K562 (cell line): Measurements from ENCODE around the gene DOK3. TPM values are rescaled to one million over a fixed set of nuclear protein-coding genes. Genes with fewer than 3 reads are reported as not detected.
A peak's percentile ranks its signal among the peaks of the same experiment; 100 is the strongest.

Source experiments
- ARID2 ChIP-seq: fragments of 450-650 bp; IDR thresholded peaks from 2 replicates; pipeline ENCODE4 v1.6.1; 2017; ENCODE audit warnings: antibody characterized with exemption, mild to moderate bottlenecking
- ARID3B ChIP-seq: fragments of 250-450 bp; sonication (Bioruptor Pico); IDR thresholded peaks from 2 replicates; pipeline ENCODE4 v1.4.0; 2020; ENCODE audit warnings: borderline replicate concordance
- CBX3 ChIP-seq, 2 experiments: IDR thresholded peaks; 1 replicate in 1 of 2; 2 replicates in 1 of 2; pipeline ENCODE4 v1.6.1; 2012; ENCODE audit warnings: inconsistent platforms in 2 of 2, low read length in 2 of 2, borderline replicate concordance in 1 of 2, control low read depth in 1 of 2
- CCNT2 ChIP-seq: IDR thresholded peaks from 2 replicates; pipeline ENCODE4 v1.6.1; 2011; ENCODE audit warnings: borderline replicate concordance, low read depth, mild to moderate bottlenecking, moderate library complexity, mixed read lengths, low read length; ENCODE audit not compliant: insufficient read length; ENCODE audit errors: extremely low read depth
- KDM4B ChIP-seq, 2 experiments: fragments of 450-650 bp in 1 of 2; sonication (generic) in 1 of 2; IDR thresholded peaks; 2 replicates each; pipeline ENCODE4 v1.6.1; 2016 to 2017; ENCODE audit warnings: borderline replicate concordance in 2 of 2, antibody characterized with exemption in 1 of 2, low read depth in 1 of 2, mild to moderate bottlenecking in 1 of 2
- MAFK ChIP-seq: IDR thresholded peaks from 2 replicates; pipeline ENCODE4 v1.6.1; 2011; ENCODE audit warnings: low read length, improper control_type of control experiment
- MCM3 ChIP-seq: fragments of 450-650 bp; IDR thresholded peaks from 2 replicates; pipeline ENCODE4 v1.6.1; 2016
- MXI1 ChIP-seq: IDR thresholded peaks from 2 replicates; pipeline ENCODE4 v1.6.1; 2011; ENCODE audit warnings: low read depth, mild to moderate bottlenecking, improper control_type of control experiment, low read length
- PCBP2 ChIP-seq: fragments of 200-400 bp; formaldehyde crosslinking; IDR thresholded peaks from 2 replicates; pipeline ENCODE4 v1.6.1; 2018; ENCODE audit warnings: low read length, low read depth, mild to moderate bottlenecking, moderate library complexity; ENCODE audit not compliant: poor library complexity, severe bottlenecking
- POLR2B ChIP-seq: fragments of 450-650 bp; IDR thresholded peaks from 2 replicates; pipeline ENCODE4 v1.6.1; 2018; ENCODE audit warnings: low read depth; ENCODE audit not compliant: partially characterized antibody
- SPI1 ChIP-seq: IDR thresholded peaks from 2 replicates; pipeline ENCODE4 v1.6.1; 2011; ENCODE audit warnings: low read depth, low read length, control low read depth, borderline replicate concordance
- ZBTB8A ChIP-seq: fragments of 450-650 bp; IDR thresholded peaks from 2 replicates; pipeline ENCODE4 v1.6.1; 2018; ENCODE audit warnings: mild to moderate bottlenecking, moderate library complexity; ENCODE audit not compliant: partially characterized antibody
- ZNF395 ChIP-seq: fragments of 200-800 bp; sonication (Bioruptor generic); IDR thresholded peaks from 2 replicates; pipeline ENCODE4 v1.6.1; 2017; ENCODE audit warnings: missing genetic modification characterization, missing compliant biosample characterization
- ZNF408 ChIP-seq: fragments of 250-450 bp; sonication (Bioruptor Pico); IDR thresholded peaks from 2 replicates; pipeline ENCODE4 v1.4.0; 2020; ENCODE audit warnings: low read depth, mild to moderate bottlenecking, moderate library complexity
- ZNF561 ChIP-seq: fragments of 450-650 bp; formaldehyde crosslinking; conservative IDR thresholded peaks from 2 replicates; pipeline ENCODE4 v1.4.0; 2020; ENCODE audit warnings: mild to moderate bottlenecking, moderate library complexity
- ZNF76 ChIP-seq: fragments of 250-450 bp; sonication (Bioruptor Pico); IDR thresholded peaks from 2 replicates; pipeline ENCODE4 v1.4.0; 2020; ENCODE audit warnings: mild to moderate bottlenecking, moderate library complexity, borderline replicate concordance
- polyA plus RNA-seq, 8 experiments: library from polyadenylated mRNA; depleted of rRNA in 4 of 8; stranded (reverse) in 5 of 8; unstranded in 3 of 8; fragments of >200 nt; fragmentation: Nextera tagmentation in 2 of 8; fragmentation: Illumina TruSeq in 1 of 8; extraction: Ambion mirVana in 2 of 8; extraction: Trizol in 1 of 8; gene quantifications; 2 replicates each; pipeline versions ENCODE4 v1.2.1 to v1.2.3, GENCODE V29; 2011 to 2014; ENCODE audit warnings: inconsistent platforms in 1 of 8, missing spikeins in 1 of 8
- total RNA-seq, 7 experiments: library from RNA; depleted of rRNA in 6 of 7; stranded (reverse); fragments of >200 nt in 6 of 7; fragmentation: Illumina TruSeq in 2 of 7; extraction: Trizol in 2 of 7; gene quantifications; 2 replicates each; pipeline versions ENCODE4 v1.2.1 to v1.2.3, GENCODE V29; 2011 to 2021; ENCODE audit warnings: low replicate concordance in 1 of 7
- TF ChIP-seq, protein P1 (sequence below): fragments of 450-650 bp; formaldehyde crosslinking; IDR thresholded peaks from 2 replicates; pipeline ENCODE4 v1.4.0; 2022; ENCODE audit warnings: missing genetic modification characterization
- TF ChIP-seq, protein P2 (sequence below): fragments of 250-450 bp; sonication (Bioruptor Pico); IDR thresholded peaks from 2 replicates; pipeline ENCODE4 v1.5.0; 2021
- TF ChIP-seq, protein P3 (sequence below): fragments of 450-650 bp; formaldehyde crosslinking; conservative IDR thresholded peaks from 2 replicates; pipeline ENCODE4 v1.4.0; 2022; ENCODE audit warnings: mild to moderate bottlenecking, missing genetic modification characterization

Gene DOK3
- total and polyA plus RNA-seq, 9 of the 15 experiments (the other 6 are each of a cell fraction or from before 2014, with no cell fraction given) = 1.3 to 23.0 (median 8.0) TPM

DNA sequence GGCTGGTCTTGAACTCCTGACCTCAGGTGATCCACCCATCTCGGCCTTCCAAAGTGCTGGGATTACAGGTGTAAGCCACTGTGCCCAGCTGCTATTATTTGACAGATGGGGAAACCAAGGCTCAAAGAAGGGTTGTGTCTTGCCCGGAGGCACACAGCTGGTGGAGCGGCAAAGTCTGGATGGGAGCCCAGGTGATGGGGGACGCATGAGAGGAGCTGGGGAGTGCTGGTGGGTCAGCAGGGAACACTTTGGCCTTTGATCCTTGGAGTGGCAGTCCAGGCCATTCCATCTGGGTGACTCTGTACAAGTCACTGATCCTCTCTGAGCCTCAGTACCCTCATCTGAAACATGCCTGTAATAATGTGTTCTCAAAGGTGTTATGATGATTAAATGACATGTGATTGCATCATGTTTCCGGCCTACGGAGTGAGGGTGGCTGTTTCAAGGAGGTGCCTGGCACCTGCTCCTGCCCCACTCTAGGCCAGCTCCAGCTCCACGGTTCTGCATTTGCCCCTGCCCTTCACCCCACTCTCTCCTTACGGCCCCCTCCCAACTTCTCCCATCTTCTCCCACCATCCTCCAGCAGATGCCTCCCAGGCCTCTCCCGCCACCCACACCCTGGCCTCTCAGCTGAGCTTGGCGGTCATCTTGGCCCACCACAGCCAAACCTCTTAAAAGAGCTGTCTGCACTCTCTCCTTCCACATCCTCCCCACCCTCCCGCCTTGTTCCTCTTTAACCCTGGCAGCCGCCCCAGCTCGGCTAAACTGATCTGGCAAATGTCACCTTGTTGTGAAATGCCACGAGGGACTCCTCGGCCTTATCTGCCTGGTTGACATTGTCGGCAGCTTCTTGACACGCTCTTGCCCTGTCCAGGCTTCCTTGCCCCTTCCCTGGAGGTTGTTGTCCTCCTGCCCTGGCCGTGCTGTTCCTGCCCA is 30.6 kb downstream of the DOK3 start (continued):
- TF ChIP-seq POLR2B (no peak), ARID2 (no peak), MCM3 (no peak), PCBP2 (no peak), ZNF76 (CRISPR knock-in tag) (no peak), ZNF395 (CRISPR knock-in tag) (no peak), ARID3B (CRISPR knock-in tag) (no peak), SPI1 (peak; percentile 30; the same call in 1 of the 2 replicates), ZBTB8A (no peak), ZNF561 (CRISPR knock-in tag) (no peak), CCNT2 (no peak), KDM4B (IDR thresholded peaks at IDR 0.05; ENCODE audit: borderline replicate concordance in 2 of 2, low read depth in 1 of 2) (no peak), ZNF408 (CRISPR knock-in tag) (no peak), MAFK (no peak), CBX3 (IDR thresholded peaks at IDR 0.05; ENCODE audit: borderline replicate concordance in 1 of 2, low read length in 2 of 2) (no peak), MXI1 (no peak)
- TF ChIP-seq, protein P1, sequence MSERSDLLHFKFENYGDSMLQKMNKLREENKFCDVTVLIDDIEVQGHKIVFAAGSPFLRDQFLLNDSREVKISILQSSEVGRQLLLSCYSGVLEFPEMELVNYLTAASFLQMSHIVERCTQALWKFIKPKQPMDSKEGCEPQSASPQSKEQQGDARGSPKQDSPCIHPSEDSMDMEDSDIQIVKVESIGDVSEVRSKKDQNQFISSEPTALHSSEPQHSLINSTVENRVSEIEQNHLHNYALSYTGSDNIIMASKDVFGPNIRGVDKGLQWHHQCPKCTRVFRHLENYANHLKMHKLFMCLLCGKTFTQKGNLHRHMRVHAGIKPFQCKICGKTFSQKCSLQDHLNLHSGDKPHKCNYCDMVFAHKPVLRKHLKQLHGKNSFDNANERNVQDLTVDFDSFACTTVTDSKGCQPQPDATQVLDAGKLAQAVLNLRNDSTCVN = peak; percentile 95
- TF ChIP-seq, protein P2, sequence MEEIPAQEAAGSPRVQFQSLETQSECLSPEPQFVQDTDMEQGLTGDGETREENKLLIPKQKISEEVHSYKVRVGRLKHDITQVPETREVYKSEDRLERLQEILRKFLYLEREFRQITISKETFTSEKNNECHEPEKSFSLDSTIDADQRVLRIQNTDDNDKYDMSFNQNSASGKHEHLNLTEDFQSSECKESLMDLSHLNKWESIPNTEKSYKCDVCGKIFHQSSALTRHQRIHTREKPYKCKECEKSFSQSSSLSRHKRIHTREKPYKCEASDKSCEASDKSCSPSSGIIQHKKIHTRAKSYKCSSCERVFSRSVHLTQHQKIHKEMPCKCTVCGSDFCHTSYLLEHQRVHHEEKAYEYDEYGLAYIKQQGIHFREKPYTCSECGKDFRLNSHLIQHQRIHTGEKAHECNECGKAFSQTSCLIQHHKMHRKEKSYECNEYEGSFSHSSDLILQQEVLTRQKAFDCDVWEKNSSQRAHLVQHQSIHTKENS (CRISPR knock-in tag) = no peak
- TF ChIP-seq, protein P3, sequence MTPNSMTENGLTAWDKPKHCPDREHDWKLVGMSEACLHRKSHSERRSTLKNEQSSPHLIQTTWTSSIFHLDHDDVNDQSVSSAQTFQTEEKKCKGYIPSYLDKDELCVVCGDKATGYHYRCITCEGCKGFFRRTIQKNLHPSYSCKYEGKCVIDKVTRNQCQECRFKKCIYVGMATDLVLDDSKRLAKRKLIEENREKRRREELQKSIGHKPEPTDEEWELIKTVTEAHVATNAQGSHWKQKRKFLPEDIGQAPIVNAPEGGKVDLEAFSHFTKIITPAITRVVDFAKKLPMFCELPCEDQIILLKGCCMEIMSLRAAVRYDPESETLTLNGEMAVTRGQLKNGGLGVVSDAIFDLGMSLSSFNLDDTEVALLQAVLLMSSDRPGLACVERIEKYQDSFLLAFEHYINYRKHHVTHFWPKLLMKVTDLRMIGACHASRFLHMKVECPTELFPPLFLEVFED (CRISPR knock-in tag) = peak; percentile 93
